ENCODE data around the gene KNDC1. TPM values are rescaled to one million over a fixed set of nuclear protein-coding genes. Genes with fewer than 3 reads are reported as not detected.

KNDC1 gene
- total and polyA plus RNA-seq, 10 donors = 0.05 to 3.5 (median 1.0) TPM

DNA sequence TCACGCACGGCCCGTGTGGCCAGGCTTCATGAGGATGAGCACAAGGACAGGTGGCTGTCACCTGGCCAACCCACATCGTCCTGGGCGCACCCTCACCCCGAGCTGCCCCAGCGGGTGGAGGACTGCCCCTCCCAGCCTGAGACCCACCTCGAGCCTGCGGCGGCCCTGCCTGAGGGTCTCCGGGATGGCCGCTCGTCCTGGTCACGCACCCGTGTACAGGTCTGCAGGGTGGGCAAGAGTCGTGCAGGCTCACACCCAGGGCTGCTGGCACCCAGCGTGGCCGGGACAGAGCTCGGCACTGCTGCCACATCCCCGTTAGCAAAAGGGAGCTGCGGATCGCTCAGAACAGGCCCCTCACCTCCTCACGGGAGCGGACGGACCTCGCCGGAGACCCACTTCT, 55.6 kb downstream of the KNDC1 start:
- WGBS, 5 donors = 87 to 95% (median 92%) methylated on average over 17 to 27 of the region's 27 CpGs
- no peak for TF ChIP-seq POLR2AphosphoS5 (IDR thresholded peaks at IDR 0.05)
- TF ChIP-seq, protein P1, sequence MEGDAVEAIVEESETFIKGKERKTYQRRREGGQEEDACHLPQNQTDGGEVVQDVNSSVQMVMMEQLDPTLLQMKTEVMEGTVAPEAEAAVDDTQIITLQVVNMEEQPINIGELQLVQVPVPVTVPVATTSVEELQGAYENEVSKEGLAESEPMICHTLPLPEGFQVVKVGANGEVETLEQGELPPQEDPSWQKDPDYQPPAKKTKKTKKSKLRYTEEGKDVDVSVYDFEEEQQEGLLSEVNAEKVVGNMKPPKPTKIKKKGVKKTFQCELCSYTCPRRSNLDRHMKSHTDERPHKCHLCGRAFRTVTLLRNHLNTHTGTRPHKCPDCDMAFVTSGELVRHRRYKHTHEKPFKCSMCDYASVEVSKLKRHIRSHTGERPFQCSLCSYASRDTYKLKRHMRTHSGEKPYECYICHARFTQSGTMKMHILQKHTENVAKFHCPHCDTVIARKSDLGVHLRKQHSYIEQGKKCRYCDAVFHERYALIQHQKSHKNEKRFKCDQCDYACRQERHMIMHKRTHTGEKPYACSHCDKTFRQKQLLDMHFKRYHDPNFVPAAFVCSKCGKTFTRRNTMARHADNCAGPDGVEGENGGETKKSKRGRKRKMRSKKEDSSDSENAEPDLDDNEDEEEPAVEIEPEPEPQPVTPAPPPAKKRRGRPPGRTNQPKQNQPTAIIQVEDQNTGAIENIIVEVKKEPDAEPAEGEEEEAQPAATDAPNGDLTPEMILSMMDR (IDR thresholded peaks at IDR 0.05 in 8 of 11, conservative IDR thresholded peaks at IDR 0.05 in 3 of 11) = no peak
- no peaks in the 10 kb centered on the region for H3K36me3 ChIP-seq
- peaks cover 0 to 73% (median 8%) of the 10 kb centered on the region in 7 donors for H3K27me3 ChIP-seq (replicated peaks in 1 of 7)
- no peaks in the 10 kb centered on the region for H3K9me3 ChIP-seq
- DNase-seq = no peak
- no peaks in the 10 kb centered on the region for H3K4me1 ChIP-seq
- intact Hi-C loops (cut with DNase I; ENCODE audit: low total_unique reads) = no loop called here
- no peak overlapping the region for H3K4me3 ChIP-seq
- H3K27ac ChIP-seq = no peak overlapping the region

DNA sequence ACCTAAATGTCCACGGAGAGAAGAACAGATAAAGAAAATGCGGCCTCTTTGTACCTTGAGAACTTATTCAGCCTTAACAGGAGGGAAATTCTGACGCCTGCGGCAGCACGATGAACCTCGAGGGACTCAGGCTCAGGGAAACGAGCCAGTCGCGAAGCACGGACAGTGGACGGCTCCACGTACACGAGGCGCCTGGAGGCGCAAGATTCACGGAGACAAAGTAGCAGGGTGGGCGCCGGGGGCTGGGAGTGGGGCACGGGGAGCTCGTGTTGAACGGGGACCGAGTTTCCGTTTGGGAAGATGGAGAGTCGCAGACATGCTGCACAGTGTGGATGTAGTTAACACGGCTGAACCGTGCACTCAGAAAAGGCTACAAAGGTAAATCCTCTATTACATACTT, 56.8 kb downstream of the KNDC1 start:
- intact Hi-C loops (cut with DNase I; ENCODE audit: low total_unique reads) = no loop called here
- DNase-seq = no peak
- H3K9me3 ChIP-seq = no peaks in the 10 kb centered on the region
- WGBS, 5 donors = 80 to 88% (median 83%) methylated on average over 26 of the region's 26 CpGs
- no peak overlapping the region for H3K4me3 ChIP-seq
- H3K4me1 ChIP-seq = no peaks in the 10 kb centered on the region
- TF ChIP-seq POLR2AphosphoS5 (IDR thresholded peaks at IDR 0.05) (no peak), POLR2A (IDR thresholded peaks at IDR 0.05) (no peak)
- TF ChIP-seq, protein P1 (IDR thresholded peaks at IDR 0.05 in 8 of 11, conservative IDR thresholded peaks at IDR 0.05 in 3 of 11) = no peak
- H3K27ac ChIP-seq = no peak overlapping the region
- H3K36me3 ChIP-seq = no peaks in the 10 kb centered on the region
- peaks cover 0 to 72% (median 15%) of the 10 kb centered on the region in 7 donors for H3K27me3 ChIP-seq (replicated peaks in 1 of 7)

DNA sequence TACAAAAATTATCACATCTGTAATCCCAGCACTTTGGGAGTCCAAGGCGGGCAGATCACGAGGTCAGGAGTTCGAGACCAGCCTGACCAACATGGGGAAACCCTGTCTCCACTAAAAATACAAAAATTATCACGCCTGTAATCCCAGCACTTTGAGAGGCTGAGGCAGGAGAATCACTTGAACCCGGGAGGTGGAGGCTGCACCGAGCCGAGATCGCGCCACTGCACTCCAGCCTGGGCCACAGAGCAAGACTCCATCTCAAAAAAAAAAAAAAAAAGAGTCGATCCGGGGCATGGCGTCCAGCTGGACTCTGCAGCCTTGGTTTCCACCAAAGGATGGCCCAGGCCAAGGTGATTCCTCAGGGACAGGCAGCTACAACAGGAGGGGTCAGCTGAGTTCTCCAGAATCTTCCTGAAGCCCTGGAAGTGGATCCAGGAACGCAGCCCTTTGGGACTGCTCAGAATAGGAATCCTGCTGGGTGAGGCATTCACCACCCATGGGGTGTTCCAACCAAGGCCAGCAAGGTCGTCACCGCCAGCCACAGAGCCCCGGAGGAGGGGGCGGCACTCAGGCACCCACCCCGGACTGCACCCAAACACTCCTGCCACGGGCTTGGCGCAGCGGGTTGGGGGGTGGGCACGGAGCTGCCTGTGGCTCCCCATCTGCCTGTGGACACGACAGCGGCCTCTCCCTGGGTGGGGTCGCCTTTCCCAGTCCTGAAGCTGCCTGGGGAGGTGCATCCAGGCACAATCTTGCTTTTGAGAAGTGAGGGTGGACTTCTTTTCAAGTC, 58.0 kb downstream of the KNDC1 start:
- Histone ChIP-seq H3K9me3 (no peaks in the 10 kb centered on the region), H3K4me3 (no peak overlapping the region), H3K4me1 (no peaks in the 10 kb centered on the region), H3K27me3 (replicated peaks in 1 of 7) (peaks cover 0 to 63% (median 15%) of the 10 kb centered on the region in 7 donors), H3K36me3 (no peaks in the 10 kb centered on the region), H3K27ac (no peak overlapping the region)
- WGBS, 5 donors = 81 to 92% (median 87%) methylated on average over 20 to 25 of the region's 25 CpGs
- intact Hi-C loops (cut with DNase I; ENCODE audit: low total_unique reads) = no loop called here
- no peak for DNase-seq
- TF ChIP-seq, protein P1 (IDR thresholded peaks at IDR 0.05 in 8 of 11, conservative IDR thresholded peaks at IDR 0.05 in 3 of 11) = no peak
- no peak for TF ChIP-seq POLR2AphosphoS5 (IDR thresholded peaks at IDR 0.05)
- TF ChIP-seq POLR2A (IDR thresholded peaks at IDR 0.05) = no peak

DNA sequence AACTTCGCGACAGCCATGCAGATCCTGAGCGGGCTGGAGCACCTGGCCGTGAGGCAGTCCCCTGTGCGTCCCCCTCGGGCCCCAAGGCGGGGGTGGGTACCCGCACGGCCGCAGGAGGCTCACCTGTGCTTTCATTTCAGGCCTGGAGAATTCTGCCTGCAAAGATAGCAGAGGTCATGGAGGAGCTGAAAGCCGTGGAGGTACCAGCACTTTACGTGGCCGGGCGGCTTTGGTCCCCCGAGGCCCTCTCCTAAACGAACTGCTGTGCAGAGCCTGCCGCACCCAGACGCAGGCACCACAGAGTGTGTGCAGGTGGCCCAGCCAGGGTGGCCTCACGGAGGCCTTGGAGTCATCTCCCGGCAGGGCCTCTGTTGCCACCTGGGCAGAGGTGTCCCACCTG, 58.9 kb downstream of the KNDC1 start:
- no peaks in the 10 kb centered on the region for H3K4me1 ChIP-seq
- DNase-seq = no peak
- no peaks in the 10 kb centered on the region for H3K36me3 ChIP-seq
- no peaks in the 10 kb centered on the region for H3K9me3 ChIP-seq
- intact Hi-C loops (cut with DNase I; ENCODE audit: low total_unique reads) = no loop called here
- peaks cover 0 to 56% (median 15%) of the 10 kb centered on the region in 7 donors for H3K27me3 ChIP-seq (replicated peaks in 1 of 7)
- H3K27ac ChIP-seq = no peak overlapping the region
- WGBS, 5 donors = 76 to 83% (median 82%) methylated on average over 13 to 20 of the region's 20 CpGs
- no peak for TF ChIP-seq POLR2AphosphoS5 (IDR thresholded peaks at IDR 0.05)
- TF ChIP-seq POLR2A (IDR thresholded peaks at IDR 0.05) = no peak
- TF ChIP-seq, protein P1 (IDR thresholded peaks at IDR 0.05 in 8 of 11, conservative IDR thresholded peaks at IDR 0.05 in 3 of 11) = no peak
- H3K4me3 ChIP-seq = no peak overlapping the region
